Brain microvascular endothelial cell (primary cell): ENCODE measurements around the gene CFAP46.

Experiments
- DNase-seq: peaks from one replicate; pipeline ENCODE4 v3.0.0-alpha.2; 2020
- H3K27ac ChIP-seq: fragments of 250-450 bp; sonication (Bioruptor Pico); 2 replicates; pipeline ENCODE4 v1.5.1; 2020; ENCODE audit warnings: mild to moderate bottlenecking, moderate library complexity
- H3K27me3 ChIP-seq: fragments of 250-450 bp; sonication (Bioruptor Pico); replicated peaks from 2 replicates; pipeline ENCODE4 v1.5.1; 2020; ENCODE audit warnings: mild to moderate bottlenecking
- H3K36me3 ChIP-seq: fragments of 250-450 bp; sonication (Bioruptor Pico); replicated peaks from 2 replicates; pipeline ENCODE4 v1.5.1; 2020; ENCODE audit warnings: mild to moderate bottlenecking
- H3K4me3 ChIP-seq: 2 replicates; pipeline ENCODE4 v1.5.1; 2011; ENCODE audit warnings: low read depth, mild to moderate bottlenecking, control low read depth, low read length, moderate library complexity
- in situ Hi-C: cut with HindIII; loops from 2 replicates; pipeline ENCODE4 v1.10.0; 2017; ENCODE audit warnings: low sequenced_read_pairs, low pct_ligation_motif_present
- TF ChIP-seq, protein P1 (sequence below): IDR thresholded peaks from 2 replicates; pipeline ENCODE4 v1.5.1; 2011; ENCODE audit warnings: low read depth, mild to moderate bottlenecking, moderate library complexity, low read length, control low read depth, inconsistent platforms; ENCODE audit errors: missing control alignments

The CFAP46 gene

GRCh38 chr10:132803416-132804210, 138.8 kb downstream of the CFAP46 start:
- TF ChIP-seq, protein P1, sequence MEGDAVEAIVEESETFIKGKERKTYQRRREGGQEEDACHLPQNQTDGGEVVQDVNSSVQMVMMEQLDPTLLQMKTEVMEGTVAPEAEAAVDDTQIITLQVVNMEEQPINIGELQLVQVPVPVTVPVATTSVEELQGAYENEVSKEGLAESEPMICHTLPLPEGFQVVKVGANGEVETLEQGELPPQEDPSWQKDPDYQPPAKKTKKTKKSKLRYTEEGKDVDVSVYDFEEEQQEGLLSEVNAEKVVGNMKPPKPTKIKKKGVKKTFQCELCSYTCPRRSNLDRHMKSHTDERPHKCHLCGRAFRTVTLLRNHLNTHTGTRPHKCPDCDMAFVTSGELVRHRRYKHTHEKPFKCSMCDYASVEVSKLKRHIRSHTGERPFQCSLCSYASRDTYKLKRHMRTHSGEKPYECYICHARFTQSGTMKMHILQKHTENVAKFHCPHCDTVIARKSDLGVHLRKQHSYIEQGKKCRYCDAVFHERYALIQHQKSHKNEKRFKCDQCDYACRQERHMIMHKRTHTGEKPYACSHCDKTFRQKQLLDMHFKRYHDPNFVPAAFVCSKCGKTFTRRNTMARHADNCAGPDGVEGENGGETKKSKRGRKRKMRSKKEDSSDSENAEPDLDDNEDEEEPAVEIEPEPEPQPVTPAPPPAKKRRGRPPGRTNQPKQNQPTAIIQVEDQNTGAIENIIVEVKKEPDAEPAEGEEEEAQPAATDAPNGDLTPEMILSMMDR: no peak
- H3K27me3 ChIP-seq: no peaks in the 10 kb centered on the region
- H3K4me3 ChIP-seq: no peak overlapping the region
- no peak overlapping the region for H3K27ac ChIP-seq
- H3K36me3 ChIP-seq: no peaks in the 10 kb centered on the region
- no peak for DNase-seq
- in situ Hi-C loops: no loop called here

GRCh38 chr10:132802694-132803320, 139.6 kb downstream of the CFAP46 start:
- no peaks in the 10 kb centered on the region for H3K36me3 ChIP-seq
- TF ChIP-seq, protein P1: no peak
- H3K27me3 ChIP-seq: no peaks in the 10 kb centered on the region
- no peak for DNase-seq
- in situ Hi-C loops: no loop called here
- no peak overlapping the region for H3K27ac ChIP-seq
- H3K4me3 ChIP-seq: no peak overlapping the region

- in situ Hi-C loops: no loop called here
- DNase-seq: no peak
- Histone ChIP-seq H3K36me3 (no peaks in the 10 kb centered on the region), H3K4me3 (no peak overlapping the region), H3K27ac (no peak overlapping the region), H3K27me3 (no peaks in the 10 kb centered on the region)
- TF ChIP-seq, protein P1: no peak
Measured at GRCh38 chr10:132802048-132802447, 140.3 kb downstream of the CFAP46 start.

DNA sequence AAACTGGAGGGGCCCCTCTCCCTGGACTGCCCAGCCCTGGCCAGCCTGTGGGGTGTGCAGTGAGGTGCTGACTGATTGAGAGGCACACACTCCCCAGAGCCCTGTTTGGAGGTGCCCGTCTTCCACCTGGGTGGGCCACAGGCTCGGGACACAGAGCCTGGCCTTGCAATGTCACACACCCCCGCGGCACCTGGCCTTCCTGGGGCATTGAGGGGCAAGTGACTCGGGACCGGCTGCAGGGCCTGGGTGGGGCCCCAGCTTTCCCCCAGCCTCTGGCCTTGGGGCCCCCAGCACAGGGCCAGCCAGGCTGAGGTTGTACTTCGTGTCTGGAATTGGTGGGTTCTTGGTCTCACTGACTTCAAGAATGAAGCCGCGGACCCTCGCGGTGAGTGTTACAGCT, 142.5 kb downstream of the CFAP46 start:
- Histone ChIP-seq H3K36me3 (no peaks in the 10 kb centered on the region), H3K27me3 (no peaks in the 10 kb centered on the region), H3K4me3 (no peak overlapping the region), H3K27ac (no peak overlapping the region)
- no peak for DNase-seq
- TF ChIP-seq, protein P1: no peak
- in situ Hi-C loops: no loop called here

- in situ Hi-C loops: no loop called here
- H3K27ac ChIP-seq: no peak overlapping the region
- no peak overlapping the region for H3K4me3 ChIP-seq
- H3K36me3 ChIP-seq: no peaks in the 10 kb centered on the region
- H3K27me3 ChIP-seq: no peaks in the 10 kb centered on the region
- TF ChIP-seq, protein P1: no peak
- no peak for DNase-seq
Measured at GRCh38 chr10:132798876-132799275, 143.5 kb downstream of the CFAP46 start.
